Caco-2 (cell line): Measurements from ENCODE around the gene PDE6C. TPM values are rescaled to one million over a fixed set of nuclear protein-coding genes. Genes with fewer than 3 reads are reported as not detected.

Source experiments
- BruUV-seq: library from RNA; stranded (reverse); fragments of 400-500 nt; replicated peaks from 2 replicates; lab custom pipeline; 2021; lab: Mats Ljungman, UMichigan
- CTCF ChIA-PET: fragments of 300-600 bp; sonication (Branson Sonifier 250); formaldehyde crosslinking; loops from one replicate; lab custom pipeline; 2022; ENCODE audit warnings: antibody characterized with exemption; lab: Charles Lee
- POLR2A ChIA-PET: fragments of 300-600 bp; sonication (Branson Sonifier 250); formaldehyde crosslinking; loops from one replicate; lab custom pipeline; 2022; ENCODE audit warnings: antibody characterized with exemption; lab: Charles Lee
- DNase-seq, 2 experiments: peaks; one replicate each; pipeline versions ENCODE4 v3.0.0 to v3.0.0-alpha.2; 2020 to 2022
- H3K27me3 ChIP-seq: replicated peaks from 2 replicates; pipeline ENCODE4 v1.6.0; 2011; ENCODE audit warnings: low read length; ENCODE audit not compliant: control insufficient read depth, insufficient read depth
- H3K36me3 ChIP-seq: 2 replicates; pipeline ENCODE4 v1.5.1; 2011; ENCODE audit warnings: low read length; ENCODE audit not compliant: control insufficient read depth, insufficient read depth
- H3K4me1 ChIP-seq: fragments of 250-450 bp; sonication (Bioruptor Pico); 2 replicates; pipeline ENCODE4 v1.5.1; 2020; ENCODE audit warnings: mild to moderate bottlenecking
- H3K4me3 ChIP-seq: 2 replicates; pipeline ENCODE4 v1.5.1; 2011; ENCODE audit warnings: low read depth, mild to moderate bottlenecking, control low read depth, low read length
- H3K9me3 ChIP-seq: fragments of 250-450 bp; sonication (Bioruptor Pico); 2 replicates; pipeline ENCODE4 v1.5.1; 2020; ENCODE audit warnings: mild to moderate bottlenecking, moderate library complexity
- H3K27ac Mint-ChIP-seq: one replicate; pipeline ENCODE4 v1.8.0; 2022; ENCODE audit warnings: mixed read lengths; ENCODE audit not compliant: unreplicated experiment
- H3K27me3 Mint-ChIP-seq: one replicate; pipeline ENCODE4 v1.8.0; 2022; ENCODE audit warnings: mixed read lengths; ENCODE audit not compliant: insufficient read depth, unreplicated experiment
- H3K36me3 Mint-ChIP-seq: one replicate; pipeline ENCODE4 v1.8.0; 2022; ENCODE audit warnings: mild to moderate bottlenecking, mixed read lengths; ENCODE audit not compliant: insufficient read depth, unreplicated experiment
- H3K4me1 Mint-ChIP-seq: one replicate; pipeline ENCODE4 v1.8.0; 2022; ENCODE audit warnings: low read depth, mixed read lengths; ENCODE audit not compliant: unreplicated experiment
- H3K4me3 Mint-ChIP-seq: one replicate; pipeline ENCODE4 v1.8.0; 2022; ENCODE audit warnings: mild to moderate bottlenecking, moderate library complexity, mixed read lengths; ENCODE audit not compliant: unreplicated experiment
- H3K9me3 Mint-ChIP-seq: one replicate; pipeline ENCODE4 v1.8.0; 2022; ENCODE audit warnings: mixed read lengths; ENCODE audit not compliant: unreplicated experiment
- intact Hi-C: fragments of 100-400 bp; cut with micrococcal nuclease; formaldehyde crosslinking; loops from one replicate; pipeline ENCODE4 v1.10.0; 2022; ENCODE audit not compliant: unreplicated experiment
- total RNA-seq: library from RNA; stranded (reverse); gene quantifications from 2 replicates; pipeline ENCODE4 v1.2.3, GENCODE V29; 2022
- TF ChIP-seq, protein P1 (sequence below), 2 experiments: fragments of 200-600 bp in 1 of 2; IDR thresholded peaks; 1 replicate in 1 of 2; 2 replicates in 1 of 2; pipeline versions ENCODE4 v1.5.1 to v1.8.0; 2011 to 2022; ENCODE audit warnings: antibody characterized with exemption in 1 of 2, control low read depth in 1 of 2, inconsistent platforms in 1 of 2, low read depth in 1 of 2, low read length in 1 of 2, mild to moderate bottlenecking in 1 of 2, moderate library complexity in 1 of 2; ENCODE audit not compliant: insufficient read depth in 1 of 2, severe bottlenecking in 1 of 2, unreplicated experiment in 1 of 2

The PDE6C gene
- total RNA-seq, 1 experiment from 2014 or later, result not detected

DNA sequence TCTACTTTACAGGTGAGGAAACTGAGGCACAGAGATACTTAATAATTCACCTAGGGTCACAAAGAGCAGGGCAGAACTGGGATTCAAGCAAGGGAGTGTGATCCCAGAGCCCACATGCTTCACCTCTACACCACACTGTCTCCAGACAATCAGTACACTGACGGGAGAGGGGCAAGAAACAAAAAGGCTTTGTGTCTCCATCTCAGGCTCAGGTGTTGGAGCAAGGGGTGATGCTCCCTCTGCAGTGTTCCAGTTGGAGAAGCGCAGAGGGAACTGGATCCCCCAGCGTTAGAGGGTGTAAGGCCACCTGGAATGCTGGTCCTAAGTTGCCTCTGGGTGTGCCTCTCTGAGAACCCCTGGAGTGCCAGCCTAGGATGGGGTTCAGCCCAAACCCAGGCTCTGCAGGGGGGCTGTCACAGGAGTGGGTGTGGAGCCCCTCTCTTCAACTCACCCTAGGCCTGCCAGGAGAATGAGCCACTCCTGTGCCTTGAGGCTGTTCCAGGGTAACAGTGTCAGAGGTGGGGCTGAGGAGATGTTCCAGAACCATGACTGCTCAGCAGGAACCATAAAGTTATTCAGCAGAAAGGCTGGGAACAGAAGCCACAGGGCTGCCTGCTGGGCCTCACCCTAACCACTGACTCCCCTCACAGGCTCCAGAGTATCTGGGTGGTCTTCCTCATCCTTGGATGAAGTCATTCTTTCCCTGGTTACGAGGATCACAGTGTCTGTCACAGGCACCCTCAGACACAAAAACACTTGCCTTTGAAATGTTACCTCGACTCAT, 16.8 kb upstream of the PDE6C start:
- Mint-ChIP-seq H3K27me3 (no peaks in the 10 kb centered on the region), H3K4me1 (peaks cover 14% of the 10 kb centered on the region), H3K9me3 (no peaks in the 10 kb centered on the region), H3K27ac (no peak overlapping the region), H3K36me3 (peaks cover 15% of the 10 kb centered on the region), H3K4me3 (no peak overlapping the region)
- BruUV-seq, result no TSS peak
- POLR2A ChIA-PET, result interaction anchor here (0.6 to 0.7 kb wide), 3 partner anchors 29 to 132 kb away, joined by 4 to 7 read pairs (median 5); no protein-coding TSS in a partner anchor
- DNase-seq, result no peak
- no peaks in the 10 kb centered on the region; the same call in none of the 2 replicates for H3K36me3 ChIP-seq
- H3K4me1 ChIP-seq, result peaks cover 18% of the 10 kb centered on the region
- intact Hi-C loops, result loop anchor here (10.0 kb wide), 1 partner anchor 79 kb away; no protein-coding TSS in a partner anchor
- no peaks in the 10 kb centered on the region for H3K9me3 ChIP-seq
- no peaks in the 10 kb centered on the region for H3K27me3 ChIP-seq
- H3K4me3 ChIP-seq, result no peak overlapping the region
- TF ChIP-seq, protein P1, sequence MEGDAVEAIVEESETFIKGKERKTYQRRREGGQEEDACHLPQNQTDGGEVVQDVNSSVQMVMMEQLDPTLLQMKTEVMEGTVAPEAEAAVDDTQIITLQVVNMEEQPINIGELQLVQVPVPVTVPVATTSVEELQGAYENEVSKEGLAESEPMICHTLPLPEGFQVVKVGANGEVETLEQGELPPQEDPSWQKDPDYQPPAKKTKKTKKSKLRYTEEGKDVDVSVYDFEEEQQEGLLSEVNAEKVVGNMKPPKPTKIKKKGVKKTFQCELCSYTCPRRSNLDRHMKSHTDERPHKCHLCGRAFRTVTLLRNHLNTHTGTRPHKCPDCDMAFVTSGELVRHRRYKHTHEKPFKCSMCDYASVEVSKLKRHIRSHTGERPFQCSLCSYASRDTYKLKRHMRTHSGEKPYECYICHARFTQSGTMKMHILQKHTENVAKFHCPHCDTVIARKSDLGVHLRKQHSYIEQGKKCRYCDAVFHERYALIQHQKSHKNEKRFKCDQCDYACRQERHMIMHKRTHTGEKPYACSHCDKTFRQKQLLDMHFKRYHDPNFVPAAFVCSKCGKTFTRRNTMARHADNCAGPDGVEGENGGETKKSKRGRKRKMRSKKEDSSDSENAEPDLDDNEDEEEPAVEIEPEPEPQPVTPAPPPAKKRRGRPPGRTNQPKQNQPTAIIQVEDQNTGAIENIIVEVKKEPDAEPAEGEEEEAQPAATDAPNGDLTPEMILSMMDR (IDR thresholded peaks at IDR 0.05; ENCODE audit: insufficient read depth in 1 of 2, low read depth in 1 of 2, low read length in 1 of 2, severe bottlenecking in 1 of 2, unreplicated experiment in 1 of 2), result no peak
- CTCF ChIA-PET, result interaction anchor here (0.6 to 0.8 kb wide), 2 partner anchors 41 to 243 kb away, joined by 3 to 4 read pairs; no protein-coding TSS in a partner anchor

DNA sequence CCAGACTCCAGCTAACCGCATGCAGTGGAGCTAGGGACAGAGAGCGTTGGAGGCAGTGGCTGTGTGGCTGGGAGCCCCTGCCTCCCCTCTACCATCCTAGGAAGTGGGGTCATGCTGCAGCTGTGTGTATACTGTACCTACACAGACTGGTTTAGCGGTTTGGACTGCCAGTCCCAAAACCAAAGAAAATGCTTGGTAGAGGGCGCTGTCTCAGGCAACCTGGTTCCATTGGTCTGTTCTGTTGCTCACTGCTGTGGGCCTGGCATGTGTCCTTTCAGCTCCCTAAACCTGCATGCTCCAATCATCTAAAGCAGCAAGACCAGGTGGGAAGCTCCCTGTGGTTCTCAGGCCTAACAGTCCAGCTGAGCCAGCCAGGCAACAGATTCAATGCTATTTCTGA, 15.8 kb upstream of the PDE6C start:
- Mint-ChIP-seq H3K4me3 (no peak overlapping the region), H3K4me1 (peaks cover 5% of the 10 kb centered on the region), H3K9me3 (no peaks in the 10 kb centered on the region), H3K27ac (no peak overlapping the region), H3K27me3 (no peaks in the 10 kb centered on the region), H3K36me3 (peaks cover 10% of the 10 kb centered on the region)
- peak in 1 of 2 experiments; percentile 15 for DNase-seq
- Histone ChIP-seq H3K27me3 (no peaks in the 10 kb centered on the region), H3K9me3 (no peaks in the 10 kb centered on the region), H3K4me3 (no peak overlapping the region), H3K4me1 (peaks cover 10% of the 10 kb centered on the region), H3K36me3 (no peaks in the 10 kb centered on the region; the same call in none of the 2 replicates)
- BruUV-seq, result no TSS peak
- POLR2A ChIA-PET, result no interaction called here
- CTCF ChIA-PET, result interaction anchor here (0.8 kb wide), 1 partner anchor 42 kb away, joined by 3 read pairs; no protein-coding TSS in a partner anchor
- TF ChIP-seq, protein P1 (IDR thresholded peaks at IDR 0.05; ENCODE audit: insufficient read depth in 1 of 2, low read depth in 1 of 2, low read length in 1 of 2, severe bottlenecking in 1 of 2, unreplicated experiment in 1 of 2), result peak in 1 of 2 experiments; percentile 35
- intact Hi-C loops, result loop anchor here (10.0 kb wide), 1 partner anchor 78 kb away; no protein-coding TSS in a partner anchor

DNA sequence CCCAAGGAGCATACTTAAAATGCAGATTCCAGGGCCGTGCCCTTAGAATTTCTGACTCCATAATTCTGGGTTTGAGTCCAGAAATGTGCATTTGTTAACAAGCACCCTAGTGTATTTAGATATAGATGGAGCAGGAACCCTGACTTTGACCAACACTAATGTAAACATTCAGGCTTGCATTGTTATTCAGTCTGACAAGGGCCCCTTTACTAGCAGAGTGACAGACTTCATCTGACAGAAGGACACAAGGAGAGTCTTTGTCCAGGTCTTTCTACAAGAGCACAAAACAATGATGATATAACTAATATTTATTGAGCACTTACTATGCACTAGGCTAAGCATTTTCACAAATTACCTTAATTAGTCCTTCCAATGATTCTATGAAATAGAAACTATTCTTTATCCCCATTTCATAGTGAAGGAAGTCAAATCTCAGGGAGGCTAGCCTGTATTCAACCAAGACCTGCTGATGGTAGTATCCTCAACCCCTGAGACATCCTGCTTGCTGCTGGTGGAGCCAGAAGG, 15.2 kb upstream of the PDE6C start:
- H3K4me3 ChIP-seq, result no peak overlapping the region
- Mint-ChIP-seq H3K27ac (no peak overlapping the region), H3K36me3 (peaks cover 10% of the 10 kb centered on the region), H3K4me1 (peaks cover 7% of the 10 kb centered on the region), H3K9me3 (no peaks in the 10 kb centered on the region), H3K4me3 (no peak overlapping the region), H3K27me3 (no peaks in the 10 kb centered on the region)
- CTCF ChIA-PET, result no interaction called here
- H3K36me3 ChIP-seq, result no peaks in the 10 kb centered on the region; the same call in none of the 2 replicates
- intact Hi-C loops, result loop anchor here (10.0 kb wide), 1 partner anchor 78 kb away; no protein-coding TSS in a partner anchor
- POLR2A ChIA-PET, result no interaction called here
- peaks cover 10% of the 10 kb centered on the region for H3K4me1 ChIP-seq
- no peaks in the 10 kb centered on the region for H3K9me3 ChIP-seq
- DNase-seq, result no peak
- no peaks in the 10 kb centered on the region for H3K27me3 ChIP-seq
- TF ChIP-seq, protein P1 (IDR thresholded peaks at IDR 0.05; ENCODE audit: insufficient read depth in 1 of 2, low read depth in 1 of 2, low read length in 1 of 2, severe bottlenecking in 1 of 2, unreplicated experiment in 1 of 2), result no peak
- BruUV-seq, result no TSS peak
